Measurements from ENCODE around the gene MXD3.

- TF ChIP-seq SUZ12 (IDR thresholded peaks at IDR 0.05; ENCODE audit: extremely low read depth, insufficient read depth, insufficient read length) (no peak), ZNF274 (IDR thresholded peaks at IDR 0.05; ENCODE audit: low read depth, low read length) (no peak)
Observed at GRCh38 chr5:177357459-177358351, 46.0 kb upstream of the MXD3 start, which contains the start of gene RGS14.

Measured in NT2/D1 (cell line).